A549 (cell line): Measurements from ENCODE around the gene ATP5PD. TPM values are rescaled to one million over a fixed set of nuclear protein-coding genes. Genes with fewer than 3 reads are reported as not detected.

Experiments used
- ATAC-seq, 2 experiments: fragments of 200-7000 bp in 1 of 2; fragments of >200 bp in 1 of 2; cut with Nextera tagmentation in 1 of 2; cut with Tn5 transposase in 1 of 2; 3 replicates each; pipeline versions ENCODE4 v1.8.0 to v1.9.1; 2018 to 2020; ENCODE audit warnings: mild to moderate bottlenecking in 1 of 2, moderate library complexity in 1 of 2
- CTCF ChIA-PET: fragments of 300-600 bp; sonication (Branson Sonifier 250); formaldehyde crosslinking; extraction: SDS; loops from one replicate; lab custom pipeline; 2021; ENCODE audit warnings: antibody characterized with exemption, inconsistent platforms; lab: Yijun Ruan, JAX
- POLR2A ChIA-PET: fragments of 350-600 bp; formaldehyde crosslinking; extraction: SDS; loops from one replicate; lab custom pipeline; 2021; ENCODE audit warnings: antibody characterized with exemption, inconsistent platforms; lab: Yijun Ruan, JAX
- DNase-seq, 2 experiments: peaks; one replicate each; pipeline versions ENCODE4 v3.0.0 to v3.0.0-alpha.2; 2011 to 2016; ENCODE audit warnings: low read depth in 1 of 2, low spot score in 1 of 2
- FAIRE-seq: peaks from 2 replicates; lab custom pipeline; 2011; peaks lifted over from hg19 to GRCh38; lab: Jason Lieb, UNC
- H3K27ac ChIP-seq, 2 experiments: fragments of >200 bp; sonication (Bioruptor Twin); formaldehyde crosslinking; 3 replicates each; pipeline ENCODE4 v1.5.1; 2016 to 2017
- H3K4me1 ChIP-seq: fragments of >200 bp; sonication (Bioruptor Twin); formaldehyde crosslinking; 3 replicates; pipeline ENCODE4 v1.6.1; 2016
- H3K4me2 ChIP-seq: fragments of >200 bp; sonication (Bioruptor Twin); formaldehyde crosslinking; 3 replicates; pipeline ENCODE4 v1.6.1; 2016
- H3K4me3 ChIP-seq: fragments of >200 bp; sonication (Bioruptor Twin); formaldehyde crosslinking; 3 replicates; pipeline ENCODE4 v1.5.1; 2016
- H3K9me3 ChIP-seq: fragments of >200 bp; sonication (Bioruptor Twin); formaldehyde crosslinking; 3 replicates; pipeline ENCODE4 v1.6.1; 2016
- CBX2 ChIP-seq: fragments of 200-600 bp; sonication (generic); IDR thresholded peaks from 2 replicates; pipeline ENCODE4 v1.6.1; 2016; ENCODE audit warnings: low read depth, mild to moderate bottlenecking, borderline replicate concordance
- CTCF ChIP-seq: fragments of >200 bp; sonication (Bioruptor Twin); formaldehyde crosslinking; IDR thresholded peaks from 3 replicates; pipeline ENCODE4 v1.5.1; 2016
- ELK1 ChIP-seq: fragments of 150-350 bp; IDR thresholded peaks from 2 replicates; pipeline ENCODE4 v1.6.1; 2014; ENCODE audit warnings: low read depth, mild to moderate bottlenecking, low read length
- FOXS1 ChIP-seq: fragments of 250-450 bp; sonication (Bioruptor Pico); IDR thresholded peaks from 2 replicates; pipeline ENCODE4 v1.5.0; 2020; ENCODE audit warnings: mild to moderate bottlenecking, moderate library complexity
- HEYL ChIP-seq: fragments of 250-450 bp; sonication (Bioruptor Pico); IDR thresholded peaks from 2 replicates; pipeline ENCODE4 v1.8.0; 2021; ENCODE audit warnings: mild to moderate bottlenecking, moderate library complexity
- HOXB13 ChIP-seq: fragments of 250-450 bp; sonication (Bioruptor Pico); IDR thresholded peaks from 2 replicates; pipeline ENCODE4 v1.5.0; 2020; ENCODE audit warnings: low read depth, mild to moderate bottlenecking, moderate library complexity
- HOXB5 ChIP-seq: fragments of 250-450 bp; sonication (Bioruptor Pico); IDR thresholded peaks from 2 replicates; pipeline ENCODE4 v1.5.0; 2020; ENCODE audit warnings: mild to moderate bottlenecking, moderate library complexity
- MAX ChIP-seq: IDR thresholded peaks from 2 replicates; pipeline ENCODE4 v1.6.1; 2012
- MAZ ChIP-seq: fragments of 150-350 bp; IDR thresholded peaks from 2 replicates; pipeline ENCODE4 v1.6.1; 2014; ENCODE audit warnings: antibody characterized with exemption, low read depth, low read length, borderline replicate concordance
- NPAS2 ChIP-seq: fragments of 250-450 bp; sonication (Bioruptor Pico); IDR thresholded peaks from 2 replicates; pipeline ENCODE4 v1.8.0; 2022; ENCODE audit warnings: mild to moderate bottlenecking, moderate library complexity, borderline replicate concordance
- NR3C1 ChIP-seq: fragments of >200 bp; sonication (Bioruptor Twin); formaldehyde crosslinking; IDR thresholded peaks from 3 replicates; pipeline ENCODE4 v1.6.1; 2017
- PHF8 ChIP-seq: fragments of 200-600 bp; sonication (generic); IDR thresholded peaks from 2 replicates; pipeline ENCODE4 v1.6.1; 2016; ENCODE audit warnings: low read depth, mild to moderate bottlenecking, antibody characterized with exemption, moderate library complexity, borderline replicate concordance
- RAD21 ChIP-seq, 2 experiments: fragments of >200 bp in 1 of 2; sonication (Bioruptor Twin) in 1 of 2; formaldehyde crosslinking in 1 of 2; IDR thresholded peaks in 1 of 2; conservative IDR thresholded peaks in 1 of 2; 2 replicates in 1 of 2; 3 replicates in 1 of 2; pipeline ENCODE4 v1.6.1; 2012 to 2018; ENCODE audit warnings: inconsistent platforms in 1 of 2
- REST ChIP-seq: fragments of 200-600 bp; sonication (generic); IDR thresholded peaks from 2 replicates; pipeline ENCODE4 v1.6.1; 2016; ENCODE audit warnings: antibody characterized with exemption, mild to moderate bottlenecking, moderate library complexity
- RFX5 ChIP-seq: fragments of 450-650 bp; IDR thresholded peaks from 2 replicates; pipeline ENCODE4 v1.7.1; 2014; ENCODE audit warnings: antibody characterized with exemption, mild to moderate bottlenecking, moderate library complexity
- SMC3 ChIP-seq: fragments of >200 bp; sonication (Bioruptor Twin); formaldehyde crosslinking; IDR thresholded peaks from 3 replicates; pipeline ENCODE4 v1.6.1; 2018; ENCODE audit warnings: inconsistent platforms
- SREBF2 ChIP-seq: fragments of 450-650 bp; IDR thresholded peaks from 2 replicates; pipeline ENCODE4 v1.6.1; 2014; ENCODE audit warnings: mild to moderate bottlenecking, moderate library complexity
- USF2 ChIP-seq: fragments of 450-650 bp; IDR thresholded peaks from 2 replicates; pipeline ENCODE4 v1.6.1; 2014; ENCODE audit warnings: antibody characterized with exemption
- ZSCAN20 ChIP-seq: fragments of 250-450 bp; sonication (Bioruptor Pico); IDR thresholded peaks from 2 replicates; pipeline ENCODE4 v1.8.0; 2022; ENCODE audit warnings: mild to moderate bottlenecking, moderate library complexity
- WGBS: methylation state at CpG from one replicate; pipeline ENCODE4 v1.1.6; 2017; ENCODE audit errors: missing lambda C conversion rate; 5-methylcytosine and 5-hydroxymethylcytosine counted together
- polyA plus RNA-seq, 4 experiments: library from polyadenylated mRNA; depleted of rRNA in 3 of 4; stranded (reverse); fragments of >200 nt; fragmentation: RNase III in 1 of 4; extraction: RNeasy Plus Mini Kit Qiagen cat#74134 plus additional on column Dnase treatment in 1 of 4; gene quantifications; 2 replicates in 3 of 4; 3 replicates in 1 of 4; pipeline ENCODE4 v1.2.3, GENCODE V29; 2011 to 2017

Gene ATP5PD
- polyA plus RNA-seq, 2 of the 4 experiments (the other 2 are of a cell fraction), result 333 to 463 TPM

- ATAC-seq, result peak; percentile 77 to 85
- H3K9me3 ChIP-seq, result no peaks in the 10 kb centered on the region
- TF ChIP-seq MAX (peak; percentile 46; the same call in 1 of the 2 replicates), CTCF (peak; percentile 62), RAD21 (conservative IDR thresholded peaks at IDR 0.05 in 1 of 2, IDR thresholded peaks at IDR 0.05 in 1 of 2) (peak; percentile 62 to 71), SREBF2 (no peak), SMC3 (peak; percentile 66)
- TF ChIP-seq, all 56 proteins: peak for 4
- Histone ChIP-seq H3K4me2 (no peak overlapping the region), H3K4me3 (no peak overlapping the region), H3K27ac (no peak overlapping the region), H3K4me1 (no peaks in the 10 kb centered on the region)
- 72% methylated on average over 25 of the region's 25 CpGs for WGBS
- DNase-seq (peak in 1 of 2 experiments; percentile 70), FAIRE-seq (peak; percentile 98)
- POLR2A ChIA-PET, result interaction anchor here (0.5 to 1.6 kb wide), 11 partner anchors 10 to 202 kb away, joined by 3 to 7 read pairs (median 4); partner anchors contain the start of genes ARMC7, GGA3, JPT1 and KCTD2
- CTCF ChIA-PET, result interaction anchor here (0.6 to 81.8 kb wide), 37 partner anchors 11 to 1073 kb away, joined by 3 to 3429 read pairs (median 5); partner anchors contain the start of genes ARMC7, HID1, MIF4GD and NT5C
Observed at GRCh38 chr17:75059369-75060345, 12.9 kb upstream of the ATP5PD start.

GRCh38 chr17:75051941-75052340, 5.2 kb upstream of the ATP5PD start:
- no peak overlapping the region for H3K4me2 ChIP-seq
- WGBS, result 85% methylated on average over 2 of the region's 2 CpGs
- peaks cover 10% of the 10 kb centered on the region for H3K4me1 ChIP-seq
- H3K27ac ChIP-seq, result no peak overlapping the region
- FAIRE-seq, result no peak
- POLR2A ChIA-PET, result interaction anchor here (0.7 kb wide), 1 partner anchor 20 kb away, joined by 3 read pairs; no protein-coding TSS in a partner anchor
- no peaks in the 10 kb centered on the region for H3K9me3 ChIP-seq
- no peak overlapping the region for H3K4me3 ChIP-seq
- TF ChIP-seq USF2 (no peak), NR3C1 (no peak), PHF8 (no peak), RFX5 (no peak), HOXB13 (CRISPR knock-in tag) (no peak), HOXB5 (CRISPR knock-in tag) (no peak), ZSCAN20 (no peak), SMC3 (no peak), FOXS1 (no peak)
- TF ChIP-seq, all 56 proteins: peak for 0
- CTCF ChIA-PET, result interaction anchor here (1.7 to 81.8 kb wide), 3 partner anchors 18 to 150 kb away, joined by 6 to 3429 read pairs (median 7); partner anchors contain the start of genes ARMC7 and NT5C
- no peak for DNase-seq
- ATAC-seq, result no peak

GRCh38 chr17:75049706-75050105, 2.9 kb upstream of the ATP5PD start:
- TF ChIP-seq MAZ, result no peak
- no peak for TF ChIP-seq HEYL (CRISPR knock-in tag)
- TF ChIP-seq SREBF2, result no peak
- no peak for TF ChIP-seq REST
- TF ChIP-seq NPAS2 (CRISPR knock-in tag), result no peak
- TF ChIP-seq ELK1, result no peak
- TF ChIP-seq RFX5, result no peak
- TF ChIP-seq CBX2, result no peak
- TF ChIP-seq, all 56 proteins: peak for 0
- ATAC-seq (no peak), DNase-seq (no peak), FAIRE-seq (no peak)
- no peak overlapping the region for H3K4me2 ChIP-seq
- no peak overlapping the region for H3K27ac ChIP-seq
- ChIA-PET POLR2A (interaction anchor here (1.0 kb wide), 1 partner anchor 37 kb away, joined by 4 read pairs; the partner anchor contains the start of gene MRPL58), CTCF (interaction anchor here (0.6 to 81.8 kb wide), 10 partner anchors 10 to 416 kb away, joined by 3 to 3429 read pairs (median 6); partner anchors contain the start of genes ARMC7, MRPL58 and NT5C)
- no peak overlapping the region for H3K4me3 ChIP-seq
- peaks cover 16% of the 10 kb centered on the region for H3K4me1 ChIP-seq
- H3K9me3 ChIP-seq, result no peaks in the 10 kb centered on the region
